Lung (tissue), 12 donors: ENCODE measurements around the gene SEC14L6. TPM values are rescaled to one million over a fixed set of nuclear protein-coding genes. Genes with fewer than 3 reads are reported as not detected.

ENCODE experiments used
- ATAC-seq: fragments of 200-7000 bp; cut with Tn5 transposase; one replicate; pipeline ENCODE4 v1.9.1; 2020; ENCODE audit warnings: moderate number of reproducible peaks; ENCODE audit not compliant: insufficient read depth, low FRiP score
- DNase-seq, 3 donors: peaks; one replicate each; pipeline ENCODE4 v3.0.0-alpha.2; 2013 to 2017
- H3K27ac ChIP-seq, 2 donors: one replicate each; pipeline ENCODE4 v1.5.1; 2013; ENCODE audit warnings: mild to moderate bottlenecking in 2 of 2, moderate library complexity in 2 of 2, control low read depth in 1 of 2, inconsistent platforms in 1 of 2, low read depth in 1 of 2, low read length in 1 of 2
- H3K27me3 ChIP-seq, 3 donors: one replicate each; pipeline ENCODE4 v1.5.1; 2013; ENCODE audit warnings: low read length in 2 of 3; ENCODE audit not compliant: control insufficient read depth in 3 of 3, insufficient read depth in 3 of 3
- H3K36me3 ChIP-seq, 4 donors: one replicate each; pipeline ENCODE4 v1.5.1; 2013; ENCODE audit warnings: low read length in 4 of 4, mild to moderate bottlenecking in 1 of 4, moderate library complexity in 1 of 4; ENCODE audit not compliant: control insufficient read depth in 4 of 4, insufficient read depth in 4 of 4
- H3K4me1 ChIP-seq, 5 donors: one replicate each; pipeline ENCODE4 v1.5.1; 2013; ENCODE audit warnings: low read length in 5 of 5, mild to moderate bottlenecking in 2 of 5, moderate library complexity in 1 of 5; ENCODE audit not compliant: control insufficient read depth in 5 of 5, insufficient read depth in 5 of 5
- H3K4me3 ChIP-seq: one replicate; pipeline ENCODE4 v1.5.1; 2013; ENCODE audit warnings: mild to moderate bottlenecking, control low read depth, moderate library complexity
- H3K9ac ChIP-seq, 2 donors: one replicate each; pipeline ENCODE4 v1.5.1; 2013; ENCODE audit warnings: low read length in 2 of 2, control low read depth in 1 of 2; ENCODE audit not compliant: insufficient read depth in 1 of 2
- H3K9me3 ChIP-seq, 4 donors: one replicate each; pipeline ENCODE4 v1.5.1; 2013; ENCODE audit warnings: low read length in 3 of 4, mild to moderate bottlenecking in 1 of 4, moderate library complexity in 1 of 4; ENCODE audit not compliant: control insufficient read depth in 4 of 4, insufficient read depth in 3 of 4
- WGBS, 2 donors: extraction: QIAGEN DNeasy Blood & Tissue Kit; methylation state at CpG; one replicate each; pipeline ENCODE4 v1.1.7; 2013; 5-methylcytosine and 5-hydroxymethylcytosine counted together
- polyA plus RNA-seq, 2 donors: library from polyadenylated mRNA; stranded (reverse); fragments of 200-250 nt; gene quantifications; one replicate each; pipeline ENCODE4 v1.2.1, GENCODE V29; 2013
- total RNA-seq, 2 donors: library from RNA; depleted of rRNA in 1 of 2; stranded (reverse); fragments of >200 nt in 1 of 2; gene quantifications; one replicate each; pipeline ENCODE4 v1.2.1, GENCODE V29; 2014 to 2021
- TF ChIP-seq, protein P1 (sequence below): IDR thresholded peaks from 2 replicates; pipeline ENCODE4 v1.5.1; 2012; ENCODE audit warnings: mild to moderate bottlenecking; ENCODE audit errors: control extremely low read depth, extremely low read depth
- donor health status: control.
- donor health status: control.
- donor health status: Bipolar disorder and iron deficiency.
- donor health status: healthy.
- donor health status: DM: yes; HTN: yes; CAD: no.

SEC14L6 gene
- total and polyA plus RNA-seq, 4 donors = 0.61 to 12.4 (median 3.6) TPM

DNA sequence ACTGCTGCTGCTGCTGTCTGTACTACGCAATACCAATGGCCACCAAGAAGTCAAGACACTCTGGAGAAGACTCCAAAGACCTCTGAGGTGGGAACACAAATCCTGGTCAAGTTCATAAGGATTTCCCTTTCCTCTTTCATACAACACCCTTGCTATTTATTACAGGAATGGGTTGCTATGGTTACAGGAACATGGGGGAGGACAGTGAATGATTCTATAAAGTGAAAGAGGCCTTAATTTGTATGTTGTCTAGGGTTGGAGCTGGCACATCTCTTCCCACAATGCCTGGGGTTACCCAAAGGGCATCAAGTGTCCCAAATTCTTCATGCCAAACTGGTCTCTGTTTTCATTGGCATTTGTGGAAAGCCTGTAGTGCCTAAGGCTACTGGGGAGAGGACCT is 63.4 kb downstream of the SEC14L6 start:
- ATAC-seq (no peak), DNase-seq (peak in 1 of 3 donors; percentile 9)
- Histone ChIP-seq H3K9ac (no peak overlapping the region), H3K4me3 (no peak overlapping the region), H3K9me3 (no peaks in the 10 kb centered on the region), H3K36me3 (no peaks in the 10 kb centered on the region), H3K27ac (no peak overlapping the region), H3K27me3 (no peaks in the 10 kb centered on the region), H3K4me1 (peaks cover 0 to 1% (median 0%) of the 10 kb centered on the region in 5 donors)
- TF ChIP-seq, protein P1, sequence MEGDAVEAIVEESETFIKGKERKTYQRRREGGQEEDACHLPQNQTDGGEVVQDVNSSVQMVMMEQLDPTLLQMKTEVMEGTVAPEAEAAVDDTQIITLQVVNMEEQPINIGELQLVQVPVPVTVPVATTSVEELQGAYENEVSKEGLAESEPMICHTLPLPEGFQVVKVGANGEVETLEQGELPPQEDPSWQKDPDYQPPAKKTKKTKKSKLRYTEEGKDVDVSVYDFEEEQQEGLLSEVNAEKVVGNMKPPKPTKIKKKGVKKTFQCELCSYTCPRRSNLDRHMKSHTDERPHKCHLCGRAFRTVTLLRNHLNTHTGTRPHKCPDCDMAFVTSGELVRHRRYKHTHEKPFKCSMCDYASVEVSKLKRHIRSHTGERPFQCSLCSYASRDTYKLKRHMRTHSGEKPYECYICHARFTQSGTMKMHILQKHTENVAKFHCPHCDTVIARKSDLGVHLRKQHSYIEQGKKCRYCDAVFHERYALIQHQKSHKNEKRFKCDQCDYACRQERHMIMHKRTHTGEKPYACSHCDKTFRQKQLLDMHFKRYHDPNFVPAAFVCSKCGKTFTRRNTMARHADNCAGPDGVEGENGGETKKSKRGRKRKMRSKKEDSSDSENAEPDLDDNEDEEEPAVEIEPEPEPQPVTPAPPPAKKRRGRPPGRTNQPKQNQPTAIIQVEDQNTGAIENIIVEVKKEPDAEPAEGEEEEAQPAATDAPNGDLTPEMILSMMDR = no peak
- WGBS, 2 donors = 39 to 96% methylated on average over 1 of the region's 1 CpG

DNA sequence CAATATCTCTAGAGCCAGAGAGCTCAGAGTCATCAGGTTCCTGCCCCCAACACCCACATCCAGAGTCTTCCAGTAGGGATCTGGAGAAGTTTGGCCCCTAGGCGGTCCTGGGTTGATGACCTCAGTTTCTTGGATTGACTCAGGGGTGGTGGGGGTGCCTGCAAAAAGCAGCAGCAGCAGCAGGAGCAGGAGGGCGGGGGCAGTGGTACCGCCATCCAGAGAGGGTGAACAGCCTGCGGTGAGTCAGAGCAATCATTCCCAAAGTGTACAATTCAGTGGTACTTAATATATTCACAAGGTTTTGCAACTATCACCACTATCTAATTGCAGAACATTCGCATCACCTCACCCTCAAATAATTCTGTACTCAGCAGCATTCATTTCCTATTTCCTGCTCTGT is 64.8 kb downstream of the SEC14L6 start:
- H3K27ac ChIP-seq = no peak overlapping the region
- WGBS, 2 donors = 72 to 95% methylated on average over 5 of the region's 5 CpGs
- H3K4me1 ChIP-seq = peaks cover 0 to 1% (median 0%) of the 10 kb centered on the region in 5 donors
- no peak for ATAC-seq
- TF ChIP-seq, protein P1 = no peak
- no peak for DNase-seq
- no peak overlapping the region for H3K9ac ChIP-seq
- no peak overlapping the region for H3K4me3 ChIP-seq
- H3K9me3 ChIP-seq = no peaks in the 10 kb centered on the region
- H3K36me3 ChIP-seq = no peaks in the 10 kb centered on the region
- H3K27me3 ChIP-seq = no peaks in the 10 kb centered on the region

DNA sequence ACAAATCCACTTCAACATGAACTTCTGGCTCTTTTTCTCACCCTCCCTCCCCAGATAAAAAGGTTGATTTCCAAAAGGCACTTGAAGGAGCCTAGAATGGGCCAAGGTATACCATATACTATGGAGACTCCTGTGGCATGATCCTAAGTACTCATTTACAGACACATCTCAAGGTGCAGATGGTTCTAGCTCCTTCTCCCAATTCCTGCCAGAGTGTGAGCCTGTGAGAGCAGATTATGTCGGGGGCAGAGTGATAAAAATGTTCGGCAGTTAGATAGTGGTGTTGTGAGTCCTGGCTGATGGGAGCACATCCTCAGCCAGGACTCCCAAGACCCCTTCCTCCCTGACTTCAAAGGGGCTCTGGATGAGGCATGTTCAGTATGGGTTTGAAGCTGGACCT is 66.6 kb downstream of the SEC14L6 start:
- no peak for DNase-seq
- Histone ChIP-seq H3K9ac (no peak overlapping the region), H3K9me3 (no peaks in the 10 kb centered on the region), H3K4me3 (no peak overlapping the region), H3K36me3 (no peaks in the 10 kb centered on the region), H3K4me1 (no peaks in the 10 kb centered on the region), H3K27me3 (no peaks in the 10 kb centered on the region), H3K27ac (no peak overlapping the region)
- ATAC-seq = no peak
- 81 to 87% methylated on average over 2 of the region's 2 CpGs for WGBS, 2 donors
- TF ChIP-seq, protein P1 = no peak
